Activated naive CD4-positive, alpha-beta T cell treated with anti-CD3 and anti-CD28 coated beads for 36 hours (primary cell): ENCODE measurements around the gene ECI2. TPM values are rescaled to one million over a fixed set of nuclear protein-coding genes. Genes with fewer than 3 reads are reported as not detected.

ENCODE experiments used
- CTCF ChIA-PET: fragments of 350-600 bp; sonication (Branson Sonifier 250); formaldehyde crosslinking; loops from one replicate; lab custom pipeline; 2021; ENCODE audit warnings: antibody characterized with exemption; lab: Charles Lee
- DNase-seq: peaks from one replicate; pipeline ENCODE4 v3.0.0-alpha.2; 2020
- H3K27ac Mint-ChIP-seq: one replicate; pipeline ENCODE4 v1.8.0; 2021; ENCODE audit warnings: mild to moderate bottlenecking, mixed read lengths
- H3K27me3 Mint-ChIP-seq: one replicate; pipeline ENCODE4 v1.8.0; 2021; ENCODE audit warnings: low read depth, mixed read lengths
- H3K36me3 Mint-ChIP-seq: one replicate; pipeline ENCODE4 v1.8.0; 2021; ENCODE audit warnings: low read depth, mixed read lengths
- H3K4me1 Mint-ChIP-seq: one replicate; pipeline ENCODE4 v1.8.0; 2021; ENCODE audit warnings: low read depth, mixed read lengths
- H3K4me3 Mint-ChIP-seq: one replicate; pipeline ENCODE4 v1.8.0; 2021; ENCODE audit warnings: mild to moderate bottlenecking, moderate library complexity, mixed read lengths
- H3K9me3 Mint-ChIP-seq: one replicate; pipeline ENCODE4 v1.8.0; 2021; ENCODE audit warnings: mixed read lengths
- intact Hi-C: fragments of 100-400 bp; cut with micrococcal nuclease; formaldehyde crosslinking; loops from one replicate; pipeline ENCODE4 v1.15.1; 2023
- total RNA-seq, 2 experiments: library from RNA; stranded (reverse); gene quantifications; one replicate each; pipeline ENCODE4 v1.2.3, GENCODE V29; 2021

Gene ECI2
- total RNA-seq, 2 experiments from 2014 or later = 30.7 to 32.7 TPM

GRCh38 chr6:4088704-4089103 is 46.7 kb downstream of the ECI2 start:
- no peaks in the 10 kb centered on the region for H3K9me3 Mint-ChIP-seq
- CTCF ChIA-PET = no interaction called here
- no peaks in the 10 kb centered on the region for H3K36me3 Mint-ChIP-seq
- no peak overlapping the region for H3K27ac Mint-ChIP-seq
- intact Hi-C loops = no loop called here
- no peak for DNase-seq
- H3K27me3 Mint-ChIP-seq = no peaks in the 10 kb centered on the region
- H3K4me3 Mint-ChIP-seq = no peak overlapping the region
- H3K4me1 Mint-ChIP-seq = no peaks in the 10 kb centered on the region

DNA sequence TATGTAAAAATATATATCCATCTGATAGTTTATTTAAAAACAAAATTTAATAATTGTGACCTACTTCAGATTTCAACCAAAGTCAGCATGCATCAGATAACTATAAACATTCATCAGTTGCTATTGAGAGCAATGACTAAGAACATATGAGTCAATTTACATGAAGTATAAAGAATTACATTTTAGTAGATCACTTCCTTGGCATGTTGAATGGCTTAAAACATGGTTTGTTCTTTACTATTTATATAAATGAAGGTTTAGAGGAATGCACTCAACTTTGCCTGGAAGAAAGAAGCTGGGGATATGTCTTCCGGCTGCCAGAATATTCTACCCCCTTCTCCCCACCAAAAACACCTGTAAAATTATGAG is 50.1 kb downstream of the ECI2 start:
- intact Hi-C loops = no loop called here
- no peak overlapping the region for H3K27ac Mint-ChIP-seq

GRCh38 chr6:4084444-4085331 is 50.7 kb downstream of the ECI2 start:
- intact Hi-C loops = no loop called here
- H3K4me1 Mint-ChIP-seq = no peaks in the 10 kb centered on the region
- H3K4me3 Mint-ChIP-seq = no peak overlapping the region
- CTCF ChIA-PET = interaction anchor here (0.7 to 1.3 kb wide), 2 partner anchors 17 to 71 kb away, joined by 4 read pairs; no protein-coding TSS in a partner anchor
- DNase-seq = no peak
- no peaks in the 10 kb centered on the region for H3K9me3 Mint-ChIP-seq
- peaks cover under 1% of the 10 kb centered on the region for H3K27me3 Mint-ChIP-seq
- no peak overlapping the region for H3K27ac Mint-ChIP-seq
- no peaks in the 10 kb centered on the region for H3K36me3 Mint-ChIP-seq

More for the DNA sequence above, 50.1 kb downstream of the ECI2 start:
- Mint-ChIP-seq H3K4me1 (no peaks in the 10 kb centered on the region), H3K27me3 (no peaks in the 10 kb centered on the region), H3K4me3 (no peak overlapping the region), H3K9me3 (no peaks in the 10 kb centered on the region), H3K36me3 (no peaks in the 10 kb centered on the region)
- CTCF ChIA-PET = interaction anchor here (0.7 kb wide), 1 partner anchor 70 kb away, joined by 4 read pairs; no protein-coding TSS in a partner anchor
- DNase-seq = no peak

- H3K27me3 Mint-ChIP-seq = peaks cover 15% of the 10 kb centered on the region
- H3K9me3 Mint-ChIP-seq = no peaks in the 10 kb centered on the region
- H3K27ac Mint-ChIP-seq = no peak within 1 kb of the TSS
- no peak for DNase-seq
- intact Hi-C loops = no loop called here
- CTCF ChIA-PET = interaction anchor here (0.9 kb wide), 1 partner anchor 346 kb away, joined by 3 read pairs; no protein-coding TSS in a partner anchor
- H3K36me3 Mint-ChIP-seq = no peaks in the 10 kb centered on the region
- H3K4me3 Mint-ChIP-seq = no peak within 1 kb of the TSS
- no peaks in the 10 kb centered on the region for H3K4me1 Mint-ChIP-seq
Measured at GRCh38 chr6:4078691-4079471, 56.5 kb downstream of the ECI2 start, which contains the start of gene FAM217A. TSS of gene FAM217A (minus strand) at chr6:4079137. CDS start at chr6:4077414, 1,723 bp downstream.

DNA sequence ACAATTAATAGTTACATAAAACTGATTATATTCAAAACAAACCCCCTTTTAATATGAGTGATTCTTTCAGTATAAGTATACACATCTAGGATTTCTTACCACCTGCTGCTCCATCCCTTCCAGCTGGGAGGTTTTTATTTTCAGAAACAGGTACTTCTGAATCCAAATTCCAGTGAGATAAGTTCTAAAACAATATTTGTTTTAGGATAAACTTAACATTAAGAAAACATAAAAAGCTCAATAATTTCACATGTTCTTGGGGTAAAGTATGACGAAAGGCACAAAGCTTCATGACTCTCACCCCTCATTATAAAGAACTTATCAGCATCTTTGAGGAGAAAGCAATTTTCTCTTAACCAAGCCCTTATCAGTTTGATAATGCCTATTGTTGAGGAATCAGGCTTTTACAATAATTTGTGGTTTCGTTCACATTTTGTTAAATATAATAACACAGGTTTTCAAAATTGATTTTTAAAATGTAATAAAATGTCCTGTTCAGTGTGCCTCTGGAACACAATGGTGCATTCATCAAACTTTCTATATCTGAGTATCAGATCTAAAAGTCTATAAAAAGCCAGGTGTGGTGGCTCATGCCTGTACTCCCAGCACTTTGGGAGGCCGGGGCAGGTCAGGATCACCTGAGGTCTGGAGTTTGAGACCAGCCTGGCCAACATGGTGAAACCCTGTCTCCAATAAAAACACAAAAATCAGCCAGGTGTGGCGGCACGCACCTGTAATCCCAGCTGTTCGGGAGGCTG is 60.7 kb downstream of the ECI2 start:
- Mint-ChIP-seq H3K27me3 (peaks cover 14% of the 10 kb centered on the region), H3K27ac (no peak overlapping the region), H3K4me1 (no peaks in the 10 kb centered on the region), H3K36me3 (no peaks in the 10 kb centered on the region), H3K9me3 (no peaks in the 10 kb centered on the region), H3K4me3 (no peak overlapping the region)
- DNase-seq = no peak
- intact Hi-C loops = no loop called here
- CTCF ChIA-PET = interaction anchor here (0.6 kb wide), 1 partner anchor 99 kb away, joined by 4 read pairs; no protein-coding TSS in a partner anchor

DNA sequence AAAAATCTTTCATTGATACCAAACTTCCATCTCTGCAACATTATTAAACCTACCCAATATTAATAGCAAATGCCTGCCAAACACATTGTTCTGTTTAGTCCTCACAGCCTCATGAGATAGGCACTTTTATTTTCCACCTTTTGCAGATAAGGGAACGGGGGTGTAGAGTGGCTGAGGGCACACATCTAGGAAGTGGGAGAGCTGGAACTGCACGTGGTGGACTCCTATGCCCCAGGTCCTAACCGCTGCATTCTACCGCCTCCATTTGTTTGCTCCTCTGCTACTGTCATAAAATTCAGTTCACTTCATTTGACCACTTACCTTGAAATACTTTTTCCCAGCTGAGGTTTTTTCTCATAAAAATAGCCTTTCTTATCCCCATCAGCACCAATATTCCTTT is 64.0 kb downstream of the ECI2 start:
- Mint-ChIP-seq H3K4me1 (no peaks in the 10 kb centered on the region), H3K27ac (no peak overlapping the region), H3K36me3 (peaks cover 2% of the 10 kb centered on the region), H3K4me3 (no peak overlapping the region), H3K27me3 (peaks cover 2% of the 10 kb centered on the region), H3K9me3 (no peaks in the 10 kb centered on the region)
- intact Hi-C loops = no loop called here
- DNase-seq = no peak
- CTCF ChIA-PET = no interaction called here

DNA sequence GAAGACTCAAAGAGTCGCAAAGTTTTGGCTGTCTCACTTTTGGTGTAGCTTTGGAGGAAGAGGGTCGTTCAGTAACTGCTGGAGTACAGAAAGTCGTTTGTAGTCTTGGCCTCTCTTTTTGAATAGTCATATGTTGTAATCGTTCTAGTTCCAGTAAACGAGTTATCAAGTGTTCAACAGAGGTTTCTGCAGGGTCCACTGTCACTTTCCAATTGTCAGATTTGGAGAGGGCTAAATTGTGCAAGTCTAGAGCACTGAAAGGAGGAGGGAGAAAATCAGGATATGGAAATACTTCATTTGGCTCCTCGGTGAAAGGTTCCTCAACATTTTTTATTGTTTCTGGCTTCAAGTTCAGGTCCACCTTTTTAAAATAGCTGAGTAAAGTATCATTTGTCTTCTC is 66.2 kb downstream of the ECI2 start:
- H3K27me3 Mint-ChIP-seq = no peaks in the 10 kb centered on the region
- H3K4me3 Mint-ChIP-seq = no peak overlapping the region
- CTCF ChIA-PET = interaction anchor here (0.5 kb wide), 1 partner anchor 426 kb away, joined by 3 read pairs; no protein-coding TSS in a partner anchor
- DNase-seq = no peak
- no peaks in the 10 kb centered on the region for H3K9me3 Mint-ChIP-seq
- intact Hi-C loops = no loop called here
- no peak overlapping the region for H3K27ac Mint-ChIP-seq
- no peaks in the 10 kb centered on the region for H3K4me1 Mint-ChIP-seq
- peaks cover 3% of the 10 kb centered on the region for H3K36me3 Mint-ChIP-seq

- intact Hi-C loops = no loop called here
- Mint-ChIP-seq H3K4me1 (no peaks in the 10 kb centered on the region), H3K27ac (no peak overlapping the region), H3K36me3 (peaks cover 6% of the 10 kb centered on the region), H3K9me3 (no peaks in the 10 kb centered on the region), H3K27me3 (no peaks in the 10 kb centered on the region), H3K4me3 (no peak overlapping the region)
- DNase-seq = no peak
- CTCF ChIA-PET = interaction anchor here (0.7 to 1.1 kb wide), 2 partner anchors 12 to 17 kb away, joined by 4 read pairs; no protein-coding TSS in a partner anchor
Measured at GRCh38 chr6:4067673-4068072, 67.7 kb downstream of the ECI2 start.

DNA sequence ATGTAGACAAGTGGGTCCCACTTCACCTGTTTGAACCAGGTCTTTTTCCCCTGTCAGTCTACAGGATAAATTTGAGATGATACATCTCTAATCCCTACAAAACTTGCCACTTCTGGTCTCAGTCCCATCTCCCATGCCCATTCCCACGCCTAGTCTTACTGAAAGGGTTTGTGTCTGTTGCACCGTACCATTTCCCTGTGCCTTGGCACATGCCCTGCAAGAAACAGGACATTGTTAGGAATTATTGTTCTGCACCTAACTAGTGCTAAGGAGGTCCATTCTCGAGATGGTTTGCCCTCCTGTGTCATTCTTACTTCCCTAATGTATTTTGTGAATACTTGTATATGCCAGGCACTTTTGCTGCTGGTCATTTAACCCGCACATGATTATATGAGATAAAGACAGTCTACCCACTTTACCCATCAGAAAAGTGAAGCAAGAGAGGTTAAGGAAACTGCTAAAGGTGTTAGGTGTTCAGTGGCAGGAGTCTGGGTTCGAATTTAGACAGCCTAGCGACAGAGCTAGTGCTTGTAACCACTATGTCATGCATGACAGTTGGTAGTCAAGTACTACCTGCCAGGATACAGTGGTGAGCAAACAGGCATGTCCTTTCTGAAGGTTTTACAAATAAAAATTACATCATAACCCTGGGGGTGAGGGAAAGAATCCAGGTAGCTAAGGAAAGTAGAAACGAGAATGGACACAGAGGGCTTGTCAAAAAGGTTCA is 69.2 kb downstream of the ECI2 start:
- no peaks in the 10 kb centered on the region for H3K9me3 Mint-ChIP-seq
- CTCF ChIA-PET = no interaction called here
- no peaks in the 10 kb centered on the region for H3K27me3 Mint-ChIP-seq
- peaks cover 9% of the 10 kb centered on the region for H3K36me3 Mint-ChIP-seq
- DNase-seq = no peak
- intact Hi-C loops = no loop called here
- no peaks in the 10 kb centered on the region for H3K4me1 Mint-ChIP-seq
- H3K27ac Mint-ChIP-seq = no peak overlapping the region
- no peak overlapping the region for H3K4me3 Mint-ChIP-seq
